HepG2 (cell line): Measurements from ENCODE around the gene SPECC1L. TPM values are rescaled to one million over a fixed set of nuclear protein-coding genes. Genes with fewer than 3 reads are reported as not detected.

Experiments used
- ATAC-seq: fragments of 200-7000 bp; cut with Tn5 transposase; 3 replicates; pipeline ENCODE4 v1.9.1; 2020; ENCODE audit warnings: mild to moderate bottlenecking, moderate library complexity
- BruUV-seq: library from RNA; stranded (reverse); fragments of 400-500 nt; replicated peaks from 2 replicates; lab custom pipeline; 2021; lab: Mats Ljungman, UMichigan
- CTCF ChIA-PET: fragments of 300-600 bp; formaldehyde crosslinking; extraction: SDS; loops from one replicate; lab custom pipeline; 2021; ENCODE audit warnings: low total read pairs, inconsistent platforms, low intra/inter-chr PET ratio; lab: Yijun Ruan, JAX
- POLR2A ChIA-PET: fragments of 350-600 bp; sonication (Branson Sonifier 250); formaldehyde crosslinking; loops from one replicate; lab custom pipeline; 2020; ENCODE audit warnings: antibody characterized with exemption, inconsistent platforms; lab: Yijun Ruan, JAX
- DNase-seq: peaks from one replicate; pipeline ENCODE4 v3.0.0-alpha.2; 2015; ENCODE audit warnings: low spot score
- FAIRE-seq: peaks from 3 replicates; lab custom pipeline; 2011; peaks lifted over from hg19 to GRCh38; lab: Jason Lieb, UNC
- H2AFZ ChIP-seq: one replicate; pipeline ENCODE4 v1.6.1; 2011; ENCODE audit warnings: low read length, inconsistent platforms
- H3K27ac ChIP-seq: fragments of 300-600 bp; 3 replicates; pipeline ENCODE4 v1.8.0; 2011; ENCODE audit warnings: mixed run types, mild to moderate bottlenecking, mixed read lengths, low read length, inconsistent platforms; ENCODE audit not compliant: insufficient read depth; ENCODE audit errors: extremely low read length
- H3K27me3 ChIP-seq, 2 experiments: fragments of 200-600 bp in 1 of 2; 2 replicates in 1 of 2; 3 replicates in 1 of 2; pipeline versions ENCODE4 v1.6.0 to v1.8.0; 2011; ENCODE audit warnings: low read length in 2 of 2, mild to moderate bottlenecking in 2 of 2, moderate library complexity in 2 of 2, inconsistent platforms in 1 of 2; ENCODE audit not compliant: insufficient read depth in 2 of 2, control insufficient read depth in 1 of 2
- H3K36me3 ChIP-seq, 2 experiments: fragments of 200-600 bp in 1 of 2; replicated peaks in 1 of 2; 2 replicates in 1 of 2; 3 replicates in 1 of 2; pipeline versions ENCODE4 v1.5.1 to v1.8.0; 2011; ENCODE audit warnings: low read length in 2 of 2, inconsistent platforms in 1 of 2; ENCODE audit not compliant: insufficient read depth in 2 of 2, control insufficient read depth in 1 of 2
- H3K4me1 ChIP-seq: 2 replicates; pipeline ENCODE4 v1.5.1; 2012; ENCODE audit warnings: low read length, inconsistent platforms; ENCODE audit not compliant: insufficient read depth
- H3K4me2 ChIP-seq: 2 replicates; pipeline ENCODE4 v1.6.0; 2011; ENCODE audit warnings: low read depth, low read length, inconsistent platforms
- H3K4me3 ChIP-seq, 3 experiments: fragments of 200-600 bp in 1 of 3; sonication (generic), shearing (Covaris generic) in 1 of 3; replicated peaks in 1 of 3; 2 replicates each; pipeline ENCODE4 v1.5.1; 2011 to 2016; ENCODE audit warnings: low read length in 3 of 3, inconsistent platforms in 2 of 3, low read depth in 2 of 3, mild to moderate bottlenecking in 2 of 3, control low read depth in 1 of 3, mixed read lengths in 1 of 3; ENCODE audit not compliant: insufficient read depth in 1 of 3
- H3K79me2 ChIP-seq: one replicate; pipeline ENCODE4 v1.6.1; 2011; ENCODE audit warnings: low read length, inconsistent platforms; ENCODE audit not compliant: insufficient read depth
- H3K9ac ChIP-seq: 2 replicates; pipeline ENCODE4 v1.6.0; 2011; ENCODE audit warnings: mild to moderate bottlenecking, low read depth, low read length, inconsistent platforms; ENCODE audit not compliant: insufficient read depth
- H3K9me3 ChIP-seq: 2 replicates; pipeline ENCODE4 v1.5.1; 2012; ENCODE audit warnings: mild to moderate bottlenecking, low read length
- H4K20me1 ChIP-seq: 2 replicates; pipeline ENCODE4 v1.6.0; 2011; ENCODE audit warnings: inconsistent platforms, mild to moderate bottlenecking, low read length, moderate library complexity; ENCODE audit not compliant: insufficient read depth
- CAMTA2 ChIP-seq: sonication (generic); formaldehyde crosslinking; IDR thresholded peaks from 2 replicates; pipeline ENCODE4 v1.4.0; 2020; ENCODE audit warnings: mild to moderate bottlenecking, missing genetic modification reagents, borderline replicate concordance
- GZF1 ChIP-seq: sonication (generic); formaldehyde crosslinking; IDR thresholded peaks from 2 replicates; pipeline ENCODE4 v1.5.1; 2020; ENCODE audit warnings: mild to moderate bottlenecking, missing genetic modification reagents
- HBP1 ChIP-seq: IDR thresholded peaks from 2 replicates; pipeline ENCODE4 v1.6.1; 2016; ENCODE audit warnings: low read depth, control low read depth
- IKZF1 ChIP-seq: fragments of 450-650 bp; IDR thresholded peaks from 2 replicates; pipeline ENCODE4 v1.7.1; 2016
- KLF13 ChIP-seq: sonication (generic); formaldehyde crosslinking; IDR thresholded peaks from 2 replicates; pipeline ENCODE4 v1.4.0; 2020; ENCODE audit warnings: mild to moderate bottlenecking, missing genetic modification reagents
- MAFK ChIP-seq, 2 experiments: IDR thresholded peaks in 1 of 2; conservative IDR thresholded peaks in 1 of 2; 2 replicates each; pipeline ENCODE4 v1.6.1; 2011; ENCODE audit warnings: improper control_type of control experiment in 2 of 2, low read length in 2 of 2
- MED1 ChIP-seq: sonication (generic); formaldehyde crosslinking; IDR thresholded peaks from 2 replicates; pipeline ENCODE4 v1.4.0; 2020; ENCODE audit warnings: missing genetic modification reagents
- MTF1 ChIP-seq: sonication (generic); formaldehyde crosslinking; IDR thresholded peaks from 2 replicates; pipeline ENCODE4 v1.5.0; 2020; ENCODE audit warnings: missing genetic modification reagents
- MXD1 ChIP-seq: sonication (generic); formaldehyde crosslinking; IDR thresholded peaks from 2 replicates; pipeline ENCODE4 v1.4.0; 2020; ENCODE audit warnings: mild to moderate bottlenecking, missing genetic modification reagents
- REPIN1 ChIP-seq: sonication (generic); formaldehyde crosslinking; IDR thresholded peaks from 2 replicates; pipeline ENCODE4 v1.8.0; 2022; ENCODE audit warnings: missing genetic modification reagents, low read depth, mild to moderate bottlenecking, borderline replicate concordance
- RFX5 ChIP-seq: IDR thresholded peaks from 2 replicates; pipeline ENCODE4 v1.6.1; 2011; ENCODE audit warnings: low read depth, low read length, improper control_type of control experiment
- THAP9 ChIP-seq: sonication (generic); formaldehyde crosslinking; IDR thresholded peaks from 2 replicates; pipeline ENCODE4; 2020; ENCODE audit warnings: missing genetic modification reagents, mild to moderate bottlenecking, borderline replicate concordance
- WIZ ChIP-seq: sonication (generic); formaldehyde crosslinking; IDR thresholded peaks from 2 replicates; pipeline ENCODE4 v1.5.1; 2020; ENCODE audit warnings: mild to moderate bottlenecking, missing genetic modification reagents
- ZBTB39 ChIP-seq: sonication (generic); formaldehyde crosslinking; IDR thresholded peaks from 2 replicates; pipeline ENCODE4 v1.5.0; 2020; ENCODE audit warnings: missing genetic modification reagents
- ZNF136 ChIP-seq: sonication (generic); formaldehyde crosslinking; IDR thresholded peaks from 2 replicates; pipeline ENCODE4 v1.8.1; 2022; ENCODE audit warnings: low read depth, mild to moderate bottlenecking, moderate library complexity, missing genetic modification reagents
- ZNF207 ChIP-seq: fragments of 450-650 bp; IDR thresholded peaks from 2 replicates; pipeline ENCODE4 v1.6.1; 2016; ENCODE audit warnings: antibody characterized with exemption, borderline replicate concordance
- ZNF251 ChIP-seq: sonication (generic); formaldehyde crosslinking; IDR thresholded peaks from 2 replicates; pipeline ENCODE4 v1.9.0; 2021; ENCODE audit warnings: mild to moderate bottlenecking, missing genetic modification reagents
- ZNF558 ChIP-seq: sonication (generic); formaldehyde crosslinking; IDR thresholded peaks from 2 replicates; pipeline ENCODE4 v1.9.0; 2022; ENCODE audit warnings: mild to moderate bottlenecking, missing genetic modification reagents, borderline replicate concordance
- ZNF629 ChIP-seq: sonication (generic); formaldehyde crosslinking; conservative IDR thresholded peaks from 2 replicates; pipeline ENCODE4 v1.5.0; 2020; ENCODE audit warnings: missing genetic modification reagents
- ZNF766 ChIP-seq: sonication (generic); formaldehyde crosslinking; IDR thresholded peaks from 2 replicates; pipeline ENCODE4 v1.5.0; 2020; ENCODE audit warnings: missing genetic modification reagents, borderline replicate concordance
- WGBS: methylation state at CpG from one replicate; pipeline ENCODE4 v1.1.6; 2017; ENCODE audit warnings: low lambda C conversion rate; 5-methylcytosine and 5-hydroxymethylcytosine counted together
- in situ Hi-C: cut with HindIII; loops from 2 replicates; pipeline ENCODE4 v1.10.0; 2017; ENCODE audit warnings: low pct_unique_long_range_greater_than_20kb; ENCODE audit not compliant: extremely low pct_ligation_motif_present
- intact Hi-C: fragments of 100-400 bp; cut with micrococcal nuclease; formaldehyde crosslinking; loops from one replicate; pipeline ENCODE4 v1.10.0; 2022; ENCODE audit not compliant: unreplicated experiment
- polyA plus RNA-seq, 8 experiments: library from polyadenylated mRNA; depleted of rRNA in 3 of 8; stranded (reverse) in 7 of 8; unstranded in 1 of 8; fragments of >200 nt; fragmentation: Illumina TruSeq in 4 of 8; extraction: Trizol in 4 of 8; gene quantifications; 2 replicates each; pipeline versions ENCODE4 v1.2.1 to v1.2.3, GENCODE V29; 2011 to 2016; ENCODE audit warnings: low read depth in 4 of 8, missing spikeins in 1 of 8, mixed read lengths in 1 of 8; ENCODE audit not compliant: insufficient read depth in 1 of 8
- total RNA-seq, 5 experiments: library from RNA; depleted of rRNA; stranded (reverse); fragments of >200 nt; fragmentation: Illumina TruSeq; extraction: Trizol; gene quantifications; 2 replicates each; pipeline ENCODE4 v1.2.3, GENCODE V29; 2016; ENCODE audit warnings: low read depth in 1 of 5

The SPECC1L gene
- total and polyA plus RNA-seq, 2 of the 13 experiments (the other 11 are each of a cell fraction or from before 2014, with no cell fraction given): 14.1 to 30.3 TPM

- no peak for TF ChIP-seq THAP9 (CRISPR knock-in tag)
- TF ChIP-seq REPIN1 (CRISPR knock-in tag): no peak
- TF ChIP-seq ZBTB39: no peak
- no peak for TF ChIP-seq RFX5
- TF ChIP-seq MED1 (CRISPR knock-in tag): no peak
- no peak for TF ChIP-seq KLF13 (CRISPR knock-in tag)
- no peak for TF ChIP-seq WIZ (CRISPR knock-in tag)
- TF ChIP-seq GZF1: no peak
- no peak for TF ChIP-seq ZNF766 (CRISPR knock-in tag)
Measured at GRCh38 chr22:24380905-24381230, 110.2 kb downstream of the SPECC1L start (continued).

- Histone ChIP-seq H3K27ac (no peak overlapping the region), H3K36me3 (peaks cover 2 to 17% of the 10 kb centered on the region in 2 experiments; a peak in 3 of 5 replicates), H3K4me2 (no peak overlapping the region), H3K4me1 (no peaks in the 10 kb centered on the region), H3K79me2 (no peaks in the 10 kb centered on the region), H3K9ac (no peak overlapping the region), H2AFZ (no peak overlapping the region), H4K20me1 (no peaks in the 10 kb centered on the region; the same call in 1 of the 2 replicates), H3K27me3 (no peaks in the 10 kb centered on the region), H3K4me3 (no peak overlapping the region), H3K9me3 (no peaks in the 10 kb centered on the region)
- 95% methylated on average over 2 of the region's 2 CpGs for WGBS
- no TSS peak for BruUV-seq
- ATAC-seq: no peak
- no peak for DNase-seq
- in situ Hi-C loops: no loop called here
- ChIA-PET POLR2A (no interaction called here), CTCF (no interaction called here)
- FAIRE-seq: no peak
- intact Hi-C loops: no loop called here
- no peak for TF ChIP-seq HBP1
- TF ChIP-seq ZNF629: no peak
- TF ChIP-seq CAMTA2: no peak
- TF ChIP-seq MAFK (conservative IDR thresholded peaks at IDR 0.05 in 1 of 2, IDR thresholded peaks at IDR 0.05 in 1 of 2; ENCODE audit: low read length in 2 of 2): no peak
- no peak for TF ChIP-seq MTF1 (CRISPR knock-in tag)
- TF ChIP-seq ZNF558 (CRISPR knock-in tag): no peak
- no peak for TF ChIP-seq ZNF136 (CRISPR knock-in tag)
- TF ChIP-seq MXD1: no peak
- TF ChIP-seq IKZF1: no peak
- no peak for TF ChIP-seq ZNF251 (CRISPR knock-in tag)
- no peak for TF ChIP-seq ZNF207
Measured at GRCh38 chr22:24383061-24383460, 112.4 kb downstream of the SPECC1L start.
